ENCODE data around the gene P2RX1.
"Not testable (repeated sequence)": the region's sequence is repeated elsewhere in the genome, so short reads cannot be mapped to it uniquely, and the experiment has no call there.

Gene P2RX1

GRCh38 chr17:3857261-3858105 lies 58.8 kb downstream of the P2RX1 start:
- DNase-seq (ENCODE audit: low read depth in 2 of 2) = no peak

- not testable (repeated sequence) for DNase-seq (ENCODE audit: low read depth in 2 of 2)
Observed at GRCh38 chr17:3854204-3854603, 62.1 kb downstream of the P2RX1 start.

- DNase-seq (ENCODE audit: low read depth in 2 of 2) = no peak
Observed at GRCh38 chr17:3852561-3852960, 63.7 kb downstream of the P2RX1 start.

GRCh38 chr17:3851461-3852100 lies 64.7 kb downstream of the P2RX1 start:
- no peak for DNase-seq (ENCODE audit: low read depth in 2 of 2)

GRCh38 chr17:3848229-3848835 lies 67.9 kb downstream of the P2RX1 start:
- no peak for DNase-seq (ENCODE audit: low read depth in 2 of 2)

GRCh38 chr17:3847165-3847670 lies 69.0 kb downstream of the P2RX1 start:
- no peak for DNase-seq (ENCODE audit: low read depth in 2 of 2)
